Activated T-helper 1 cell treated with Interleukin-2 at 50 U/mL for 16 hours (primary cell): ENCODE results near the gene IGSF21.

Experiments used
- DNase-seq: peaks from one replicate; pipeline ENCODE4 v3.0.0-alpha.2; 2020; ENCODE audit warnings: low read depth

Gene IGSF21

GRCh38 chr1:18297896-18298648 is 190.5 kb downstream of the IGSF21 start:
- no peak for DNase-seq

- no peak for DNase-seq
These were observed 192.1 kb downstream of the IGSF21 start for GRCh38 chr1:18299441-18300338.

- no peak for DNase-seq
These were observed 192.8 kb downstream of the IGSF21 start for GRCh38 chr1:18300376-18300775.

- no peak for DNase-seq
These were observed 195.3 kb downstream of the IGSF21 start for GRCh38 chr1:18302788-18303413.

GRCh38 chr1:18304151-18304869 is 196.7 kb downstream of the IGSF21 start:
- DNase-seq: no peak

GRCh38 chr1:18305182-18305795 is 197.7 kb downstream of the IGSF21 start:
- DNase-seq: no peak

GRCh38 chr1:18307329-18307898 is 199.8 kb downstream of the IGSF21 start:
- no peak for DNase-seq

- DNase-seq: no peak
These were observed 202.1 kb downstream of the IGSF21 start for GRCh38 chr1:18309552-18310155.

- no peak for DNase-seq
These were observed 205.4 kb downstream of the IGSF21 start for GRCh38 chr1:18312961-18313360.

- no peak for DNase-seq
These were observed 205.9 kb downstream of the IGSF21 start for GRCh38 chr1:18313523-18313922.

GRCh38 chr1:18314399-18314798 is 206.8 kb downstream of the IGSF21 start:
- no peak for DNase-seq

GRCh38 chr1:18315449-18315848 is 207.9 kb downstream of the IGSF21 start:
- DNase-seq: no peak

GRCh38 chr1:18316764-18317163 is 209.2 kb downstream of the IGSF21 start:
- no peak for DNase-seq

- DNase-seq: no peak
These were observed 211.5 kb downstream of the IGSF21 start for GRCh38 chr1:18319099-18319498.

GRCh38 chr1:18320051-18320450 is 212.5 kb downstream of the IGSF21 start:
- DNase-seq: no peak

GRCh38 chr1:18322368-18323032 is 214.9 kb downstream of the IGSF21 start:
- DNase-seq: no peak

- DNase-seq: no peak
These were observed 215.7 kb downstream of the IGSF21 start for GRCh38 chr1:18323259-18323658.

GRCh38 chr1:18324246-18324645 is 216.6 kb downstream of the IGSF21 start:
- DNase-seq: no peak

GRCh38 chr1:18325136-18325535 is 217.5 kb downstream of the IGSF21 start:
- DNase-seq: no peak

GRCh38 chr1:18326211-18326897 is 218.8 kb downstream of the IGSF21 start:
- no peak for DNase-seq
